ENCODE data around the gene CBX2.

Gene CBX2

GRCh38 chr17:79786930-79787643, 9.1 kb downstream of the CBX2 start:
- DNase-seq: no peak

GRCh38 chr17:79788455-79788854, 10.5 kb downstream of the CBX2 start:
- DNase-seq: no peak

- DNase-seq: no peak
These were observed 11.3 kb downstream of the CBX2 start for GRCh38 chr17:79788989-79789942.

- peak in 10 of 56 donors; percentile 9 to 64 (median 36) for DNase-seq
These were observed 12.2 kb downstream of the CBX2 start for GRCh38 chr17:79789943-79790804.

GRCh38 chr17:79790805-79791734, 13.1 kb downstream of the CBX2 start:
- peak in 8 of 56 donors; percentile 8 to 60 (median 26) for DNase-seq

- no peak for DNase-seq
These were observed 13.8 kb downstream of the CBX2 start for GRCh38 chr17:79791735-79792161.

GRCh38 chr17:79792341-79792871, 14.5 kb downstream of the CBX2 start:
- no peak for DNase-seq

GRCh38 chr17:79792984-79793923, 15.3 kb downstream of the CBX2 start:
- no peak for DNase-seq

- DNase-seq: no peak
These were observed 16.0 kb downstream of the CBX2 start for GRCh38 chr17:79793924-79794304.

- no peak for DNase-seq
These were observed 16.9 kb downstream of the CBX2 start for GRCh38 chr17:79794659-79795511.

GRCh38 chr17:79795795-79796443, 18.0 kb downstream of the CBX2 start:
- DNase-seq: no peak

GRCh38 chr17:79796444-79796762, 18.5 kb downstream of the CBX2 start:
- DNase-seq: no peak

GRCh38 chr17:79796763-79797491, 19.0 kb downstream of the CBX2 start, which contains the start of gene CBX8:
CBX8 (minus strand) TSS chr17:79797077; CDS start chr17:79796998, 79 bp downstream.
- DNase-seq: peak; percentile 88 to 100 (median 99)

- peak in 4 of 56 donors; percentile 13 to 48 (median 39) for DNase-seq
These were observed 19.7 kb downstream of the CBX2 start for GRCh38 chr17:79797492-79798298.

Data from nucleus accumbens (tissue), 56 donors.